SK-N-SH treated with all-trans-retinoic acid at 6 μM for 48 hours (cell line): ENCODE measurements around the gene HIBCH.

Source experiments
- ESRRG ChIP-seq: fragments of 250-450 bp; sonication (Bioruptor Pico); IDR thresholded peaks from 2 replicates; pipeline ENCODE4 v1.6.1; 2021; ENCODE audit warnings: mild to moderate bottlenecking
- OSR1 ChIP-seq: fragments of 250-450 bp; sonication (Bioruptor Pico); IDR thresholded peaks from 2 replicates; pipeline ENCODE4 v1.8.0; 2022; ENCODE audit warnings: moderate library complexity, mild to moderate bottlenecking, inconsistent platforms
- RARB ChIP-seq: fragments of 250-450 bp; sonication (Bioruptor Pico); IDR thresholded peaks from 2 replicates; pipeline ENCODE4 v1.8.0; 2021; ENCODE audit warnings: mild to moderate bottlenecking, moderate library complexity
- ZNF70 ChIP-seq: fragments of 450-650 bp; formaldehyde crosslinking; IDR thresholded peaks from 2 replicates; pipeline ENCODE4 v1.5.0; 2020; ENCODE audit warnings: mild to moderate bottlenecking, moderate library complexity
- ZNF8 ChIP-seq: fragments of 450-650 bp; formaldehyde crosslinking; IDR thresholded peaks from 2 replicates; pipeline ENCODE4 v1.5.0; 2020; ENCODE audit warnings: mild to moderate bottlenecking, moderate library complexity
- TF ChIP-seq, protein P1 (sequence below): fragments of 250-450 bp; sonication (Bioruptor Pico); IDR thresholded peaks from 2 replicates; pipeline ENCODE4 v1.8.0; 2020; ENCODE audit warnings: mild to moderate bottlenecking, moderate library complexity, borderline replicate concordance

DNA sequence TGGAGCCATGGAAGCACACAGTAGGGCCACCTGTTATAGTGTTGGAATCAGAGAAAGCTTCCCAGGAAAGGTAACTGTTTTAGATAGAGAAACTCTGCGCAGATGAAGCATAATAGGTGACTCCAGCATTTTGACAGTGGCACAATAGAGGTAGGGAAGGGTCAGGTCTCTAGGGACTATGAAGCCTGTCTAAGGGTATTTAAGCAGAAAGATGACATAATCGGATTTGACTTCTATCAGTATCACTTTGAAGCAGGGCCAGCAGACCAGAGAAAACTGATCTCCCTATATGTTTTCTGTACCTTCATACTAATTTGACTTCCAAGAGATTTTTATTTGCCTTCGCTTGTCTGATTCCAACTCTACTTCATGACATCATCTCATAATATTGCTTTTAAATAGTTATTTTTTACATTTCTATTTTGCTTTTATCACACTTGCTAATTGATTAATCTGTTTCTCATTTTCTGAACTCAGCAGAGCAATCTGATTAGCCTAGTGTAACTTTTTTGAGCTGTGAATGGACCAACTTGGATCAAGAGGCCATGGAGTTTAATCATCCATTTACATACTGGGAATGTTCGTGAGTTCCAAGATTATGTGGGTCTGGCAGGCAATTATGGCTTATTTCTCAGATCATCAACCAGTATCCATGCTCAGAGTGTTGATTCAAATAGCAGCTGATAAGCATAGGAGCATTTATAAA, 8.4 kb upstream of the HIBCH start:
- TF ChIP-seq ZNF70 (CRISPR knock-in tag): no peak
- no peak for TF ChIP-seq ZNF8
- TF ChIP-seq, protein P1, sequence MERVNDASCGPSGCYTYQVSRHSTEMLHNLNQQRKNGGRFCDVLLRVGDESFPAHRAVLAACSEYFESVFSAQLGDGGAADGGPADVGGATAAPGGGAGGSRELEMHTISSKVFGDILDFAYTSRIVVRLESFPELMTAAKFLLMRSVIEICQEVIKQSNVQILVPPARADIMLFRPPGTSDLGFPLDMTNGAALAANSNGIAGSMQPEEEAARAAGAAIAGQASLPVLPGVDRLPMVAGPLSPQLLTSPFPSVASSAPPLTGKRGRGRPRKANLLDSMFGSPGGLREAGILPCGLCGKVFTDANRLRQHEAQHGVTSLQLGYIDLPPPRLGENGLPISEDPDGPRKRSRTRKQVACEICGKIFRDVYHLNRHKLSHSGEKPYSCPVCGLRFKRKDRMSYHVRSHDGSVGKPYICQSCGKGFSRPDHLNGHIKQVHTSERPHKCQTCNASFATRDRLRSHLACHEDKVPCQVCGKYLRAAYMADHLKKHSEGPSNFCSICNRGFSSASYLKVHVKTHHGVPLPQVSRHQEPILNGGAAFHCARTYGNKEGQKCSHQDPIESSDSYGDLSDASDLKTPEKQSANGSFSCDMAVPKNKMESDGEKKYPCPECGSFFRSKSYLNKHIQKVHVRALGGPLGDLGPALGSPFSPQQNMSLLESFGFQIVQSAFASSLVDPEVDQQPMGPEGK (CRISPR knock-in tag): no peak
- no peak for TF ChIP-seq RARB (CRISPR knock-in tag)
- no peak for TF ChIP-seq OSR1
- TF ChIP-seq ESRRG (CRISPR knock-in tag): no peak
